SKM-1 (cell line): ENCODE data around the gene H19.

Experiments used
- DNase-seq: peaks from one replicate; lab custom pipeline; 2025; ENCODE audit not compliant: unreplicated experiment; lab: John Stamatoyannopoulos, UW

The H19 gene

GRCh38 chr11:1997755-1998154 is at the start of gene H19:
Gene H19 (minus strand): TSS chr11:1997842.
- no peak for DNase-seq

GRCh38 chr11:2041963-2042362 is 44.3 kb upstream of the H19 start:
- DNase-seq = no peak

GRCh38 chr11:2041153-2041552 is 43.5 kb upstream of the H19 start:
- no peak for DNase-seq

GRCh38 chr11:2039198-2039759 is 41.6 kb upstream of the H19 start:
- DNase-seq = no peak

GRCh38 chr11:2036863-2037486 is 39.3 kb upstream of the H19 start:
- no peak for DNase-seq

GRCh38 chr11:2035382-2035781 is 37.7 kb upstream of the H19 start:
- no peak for DNase-seq

- DNase-seq = no peak
Measured at GRCh38 chr11:2031058-2031457, 33.4 kb upstream of the H19 start.

- DNase-seq = no peak
Measured at GRCh38 chr11:2027708-2028107, 30.1 kb upstream of the H19 start.

GRCh38 chr11:2015025-2015424 is 17.4 kb upstream of the H19 start:
- no peak for DNase-seq

GRCh38 chr11:2012440-2012839 is 14.8 kb upstream of the H19 start:
- no peak for DNase-seq

GRCh38 chr11:2004466-2004865 is 6.8 kb upstream of the H19 start:
- no peak for DNase-seq

- no peak for DNase-seq
Measured at GRCh38 chr11:2002807-2003206, 5.2 kb upstream of the H19 start.

- DNase-seq = no peak
Measured at GRCh38 chr11:2002042-2002776, 4.6 kb upstream of the H19 start.

- DNase-seq = no peak
Measured at GRCh38 chr11:1998861-1999260, 1.2 kb upstream of the H19 start.

GRCh38 chr11:1998290-1998689 is 648 bp upstream of the H19 start:
- no peak for DNase-seq

GRCh38 chr11:1994121-1994520 is 3.5 kb downstream of the H19 start:
- DNase-seq = no peak

GRCh38 chr11:1992111-1992510 is 5.5 kb downstream of the H19 start:
- no peak for DNase-seq

- DNase-seq = no peak
Measured at GRCh38 chr11:1990872-1991578, 6.6 kb downstream of the H19 start.

- no peak for DNase-seq
Measured at GRCh38 chr11:1989953-1990352, 7.7 kb downstream of the H19 start.

GRCh38 chr11:1988667-1989317 is 8.8 kb downstream of the H19 start:
- no peak for DNase-seq

- DNase-seq = no peak
Measured at GRCh38 chr11:1988174-1988573, 9.5 kb downstream of the H19 start.
